HEK293T (cell line): ENCODE measurements around the gene UVRAG.

Experiments used
- FOXA1 ChIP-seq: fragments of 450-650 bp; IDR thresholded peaks from 2 replicates; pipeline ENCODE4 v1.6.1; 2016; ENCODE audit warnings: mild to moderate bottlenecking
- NFRKB ChIP-seq: fragments of 450-650 bp; IDR thresholded peaks from 2 replicates; pipeline ENCODE4 v1.6.1; 2016; ENCODE audit warnings: mild to moderate bottlenecking, moderate library complexity
- TARDBP ChIP-seq: fragments of 450-650 bp; IDR thresholded peaks from 2 replicates; pipeline ENCODE4 v1.6.1; 2016

GRCh38 chr11:75930534-75930933 lies 115.5 kb downstream of the UVRAG start:
- TF ChIP-seq FOXA1 (no peak), TARDBP (no peak), NFRKB (no peak)
